Muscle layer of duodenum (tissue), 2 donors: ENCODE measurements around the gene BTN2A1.

Experiments used
- H3K27ac ChIP-seq: one replicate; pipeline ENCODE4 v1.7.0; 2013; ENCODE audit warnings: mild to moderate bottlenecking, low read length
- H3K27me3 ChIP-seq: one replicate; pipeline ENCODE4 v1.7.0; 2013; ENCODE audit warnings: low read depth, mild to moderate bottlenecking, control low read depth, low read length
- H3K36me3 ChIP-seq, 2 donors: one replicate each; pipeline ENCODE4 v1.7.0; 2013; ENCODE audit warnings: low read length in 2 of 2, control low read depth in 1 of 2, mild to moderate bottlenecking in 1 of 2; ENCODE audit not compliant: insufficient read depth in 2 of 2, control insufficient read depth in 1 of 2
- H3K4me1 ChIP-seq, 2 donors: one replicate each; pipeline ENCODE4 v1.7.0; 2013; ENCODE audit warnings: low read length in 2 of 2, mild to moderate bottlenecking in 2 of 2, control low read depth in 1 of 2, moderate library complexity in 1 of 2; ENCODE audit not compliant: insufficient read depth in 2 of 2, control insufficient read depth in 1 of 2
- H3K4me3 ChIP-seq, 2 donors: one replicate each; pipeline ENCODE4 v1.7.0; 2013; ENCODE audit warnings: low read length in 2 of 2, low read depth in 1 of 2, mild to moderate bottlenecking in 1 of 2
- H3K9me3 ChIP-seq, 2 donors: one replicate each; pipeline ENCODE4 v1.7.0; 2013; ENCODE audit warnings: low read length in 2 of 2, control low read depth in 1 of 2, mild to moderate bottlenecking in 1 of 2; ENCODE audit not compliant: control insufficient read depth in 1 of 2
- donor health status: healthy.

The BTN2A1 gene

GRCh38 chr6:26436018-26436417 lies 21.7 kb upstream of the BTN2A1 start:
- Histone ChIP-seq H3K27me3 (no peaks in the 10 kb centered on the region), H3K9me3 (no peaks in the 10 kb centered on the region), H3K4me1 (peaks cover 4 to 9% of the 10 kb centered on the region in 2 donors), H3K4me3 (no peak overlapping the region), H3K36me3 (peaks cover 5 to 12% of the 10 kb centered on the region in 2 donors), H3K27ac (no peak overlapping the region)

- H3K36me3 ChIP-seq = peaks cover 0 to 4% of the 10 kb centered on the region in 2 donors
- H3K27ac ChIP-seq = no peak overlapping the region
- H3K4me1 ChIP-seq = peaks cover 8 to 10% of the 10 kb centered on the region in 2 donors
- peak overlapping the region in 1 of 2 donors; percentile 11 for H3K4me3 ChIP-seq
- no peaks in the 10 kb centered on the region for H3K27me3 ChIP-seq
- no peaks in the 10 kb centered on the region for H3K9me3 ChIP-seq
Observed at GRCh38 chr6:26437550-26437949, 20.2 kb upstream of the BTN2A1 start.

GRCh38 chr6:26438000-26438399 lies 19.8 kb upstream of the BTN2A1 start:
- peak overlapping the region in 1 of 2 donors; percentile 11 for H3K4me3 ChIP-seq
- H3K4me1 ChIP-seq = peaks cover 8 to 10% of the 10 kb centered on the region in 2 donors
- H3K27ac ChIP-seq = no peak overlapping the region
- no peaks in the 10 kb centered on the region for H3K27me3 ChIP-seq
- H3K36me3 ChIP-seq = no peaks in the 10 kb centered on the region
- H3K9me3 ChIP-seq = no peaks in the 10 kb centered on the region

- Histone ChIP-seq H3K9me3 (no peaks in the 10 kb centered on the region), H3K27me3 (no peaks in the 10 kb centered on the region), H3K4me3 (peak overlapping the region; percentile 84 to 98), H3K4me1 (peaks cover 8 to 10% of the 10 kb centered on the region in 2 donors), H3K36me3 (peaks cover 0 to 4% of the 10 kb centered on the region in 2 donors), H3K27ac (peak overlapping the region; percentile 99)
Observed at GRCh38 chr6:26439151-26440125, 18.3 kb upstream of the BTN2A1 start.

- H3K4me1 ChIP-seq = peaks cover 8 to 10% of the 10 kb centered on the region in 2 donors
- no peaks in the 10 kb centered on the region for H3K27me3 ChIP-seq
- peak overlapping the region; percentile 99 for H3K27ac ChIP-seq
- no peaks in the 10 kb centered on the region for H3K9me3 ChIP-seq
- peaks cover 5 to 9% of the 10 kb centered on the region in 2 donors for H3K36me3 ChIP-seq
- peak overlapping the region; percentile 84 to 98 for H3K4me3 ChIP-seq
Observed at GRCh38 chr6:26440977-26441358, 16.8 kb upstream of the BTN2A1 start.

DNA sequence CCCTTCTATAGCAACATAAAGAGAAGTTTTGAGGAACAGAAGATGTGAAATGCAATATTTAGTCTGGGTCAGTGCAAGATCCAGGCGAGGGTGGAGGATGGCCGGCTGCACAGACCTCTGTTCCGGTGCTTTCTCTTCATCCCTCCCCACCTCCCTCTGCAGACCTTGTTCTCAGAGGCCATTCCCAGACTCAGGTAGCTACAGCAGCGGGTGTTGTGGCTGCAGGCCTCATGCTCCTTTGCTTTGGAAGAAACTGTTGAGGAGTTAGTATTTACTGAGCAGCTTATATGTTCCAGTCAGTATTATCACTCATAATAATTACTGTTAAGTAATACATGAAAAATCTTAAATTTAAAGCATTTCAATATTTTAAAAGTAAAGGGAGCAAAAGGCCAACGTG lies 15.8 kb upstream of the BTN2A1 start:
- Histone ChIP-seq H3K4me1 (peaks cover 8 to 10% of the 10 kb centered on the region in 2 donors), H3K9me3 (no peaks in the 10 kb centered on the region), H3K27me3 (no peaks in the 10 kb centered on the region), H3K4me3 (peak overlapping the region; percentile 84 to 98), H3K27ac (no peak overlapping the region), H3K36me3 (peaks cover 5 to 9% of the 10 kb centered on the region in 2 donors)

DNA sequence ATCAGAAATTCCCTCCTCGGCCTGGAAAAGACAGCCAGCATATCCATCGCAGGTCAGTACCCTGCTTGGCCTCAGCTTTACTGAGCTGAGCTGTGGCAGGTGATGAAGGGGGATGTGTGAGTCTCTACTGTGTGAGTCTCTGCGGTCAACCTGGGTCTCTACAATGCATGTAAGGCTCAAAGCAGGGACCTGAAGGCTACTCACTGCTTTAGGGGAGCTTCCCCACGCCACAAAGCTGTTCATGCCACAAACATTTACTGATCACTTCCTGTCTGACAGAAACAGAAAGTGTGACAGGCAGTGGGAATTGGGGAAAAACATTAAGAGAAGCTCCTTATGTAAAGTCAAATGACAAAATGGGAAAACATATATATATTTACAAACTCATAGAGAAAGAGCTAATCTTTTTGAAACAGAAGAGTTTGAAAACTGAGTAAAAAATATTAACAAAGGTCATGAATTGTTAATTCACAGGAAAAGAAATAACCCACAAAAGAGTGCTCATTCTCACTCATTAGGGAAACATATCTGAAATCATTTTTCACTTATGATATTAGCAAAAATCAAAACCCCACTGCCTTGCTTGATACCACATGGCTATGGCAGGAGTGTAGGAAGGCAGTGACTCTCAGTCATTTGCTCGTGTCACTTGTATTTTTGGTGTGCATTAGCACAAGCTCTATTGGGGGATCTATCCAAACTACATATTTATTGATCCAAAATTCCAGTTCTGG lies 11.7 kb upstream of the BTN2A1 start:
- no peaks in the 10 kb centered on the region for H3K9me3 ChIP-seq
- peaks cover 16 to 21% of the 10 kb centered on the region in 2 donors for H3K36me3 ChIP-seq
- H3K27ac ChIP-seq = no peak overlapping the region
- H3K27me3 ChIP-seq = no peaks in the 10 kb centered on the region
- H3K4me3 ChIP-seq = no peak overlapping the region
- peaks cover under 1 to 3% of the 10 kb centered on the region in 2 donors for H3K4me1 ChIP-seq

GRCh38 chr6:26447257-26447656 lies 10.5 kb upstream of the BTN2A1 start:
- H3K4me1 ChIP-seq = peaks cover 0 to 3% of the 10 kb centered on the region in 2 donors
- H3K9me3 ChIP-seq = no peaks in the 10 kb centered on the region
- H3K36me3 ChIP-seq = peaks cover 16 to 23% of the 10 kb centered on the region in 2 donors
- H3K4me3 ChIP-seq = no peak overlapping the region
- H3K27ac ChIP-seq = no peak overlapping the region
- H3K27me3 ChIP-seq = no peaks in the 10 kb centered on the region

GRCh38 chr6:26450240-26450639 lies 7.5 kb upstream of the BTN2A1 start:
- H3K9me3 ChIP-seq = no peaks in the 10 kb centered on the region
- no peak overlapping the region for H3K4me3 ChIP-seq
- H3K27me3 ChIP-seq = no peaks in the 10 kb centered on the region
- H3K36me3 ChIP-seq = peaks cover 14 to 17% of the 10 kb centered on the region in 2 donors
- H3K4me1 ChIP-seq = no peaks in the 10 kb centered on the region
- no peak overlapping the region for H3K27ac ChIP-seq

GRCh38 chr6:26452631-26453235 lies 5.0 kb upstream of the BTN2A1 start:
- H3K27ac ChIP-seq = no peak overlapping the region
- no peaks in the 10 kb centered on the region for H3K4me1 ChIP-seq
- H3K36me3 ChIP-seq = peaks cover 7 to 17% of the 10 kb centered on the region in 2 donors
- no peaks in the 10 kb centered on the region for H3K27me3 ChIP-seq
- H3K9me3 ChIP-seq = no peaks in the 10 kb centered on the region
- H3K4me3 ChIP-seq = no peak overlapping the region

DNA sequence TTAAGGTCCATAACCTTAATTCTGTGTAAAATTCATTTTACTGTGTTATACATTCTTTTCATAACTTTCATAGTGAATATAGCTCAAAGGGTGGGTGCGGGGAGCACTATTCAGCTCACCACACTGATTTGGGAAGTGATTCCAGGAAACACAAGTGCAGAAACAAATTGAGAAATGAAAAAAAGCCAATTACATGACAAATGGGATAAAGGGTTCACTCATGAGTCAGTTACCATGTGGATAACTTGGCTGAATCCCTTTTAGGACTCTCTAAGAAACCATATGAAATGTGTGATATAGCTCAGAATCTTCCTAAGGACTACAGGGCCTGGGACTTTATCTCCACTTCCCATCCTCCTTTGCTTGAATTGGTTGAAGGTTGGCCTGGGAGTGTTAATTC lies 3.1 kb upstream of the BTN2A1 start:
- Histone ChIP-seq H3K4me3 (no peak overlapping the region), H3K4me1 (peaks cover 8 to 9% of the 10 kb centered on the region in 2 donors), H3K36me3 (peaks cover 7 to 10% of the 10 kb centered on the region in 2 donors), H3K27ac (no peak overlapping the region), H3K27me3 (no peaks in the 10 kb centered on the region), H3K9me3 (no peaks in the 10 kb centered on the region)
